ENCODE results near the gene CYTH4.

Gene CYTH4

GRCh38 chr22:37273126-37273845 is 9.0 kb upstream of the CYTH4 start:
- DNase-seq, result peak; percentile 78

- DNase-seq, result no peak
These were observed 8.5 kb upstream of the CYTH4 start for GRCh38 chr22:37273846-37274225.

- no peak for DNase-seq
These were observed 7.9 kb upstream of the CYTH4 start for GRCh38 chr22:37274380-37274862.

- DNase-seq, result no peak
These were observed 7.2 kb upstream of the CYTH4 start for GRCh38 chr22:37275134-37275533.

GRCh38 chr22:37275622-37276021 is 6.7 kb upstream of the CYTH4 start:
- DNase-seq, result no peak

GRCh38 chr22:37276776-37277175 is 5.5 kb upstream of the CYTH4 start:
- no peak for DNase-seq

- DNase-seq, result no peak
These were observed 4.9 kb upstream of the CYTH4 start for GRCh38 chr22:37277384-37277783.

- peak; percentile 23 for DNase-seq
These were observed 4.0 kb upstream of the CYTH4 start for GRCh38 chr22:37278261-37278660.

GRCh38 chr22:37279331-37280181 is 2.8 kb upstream of the CYTH4 start:
- no peak for DNase-seq

GRCh38 chr22:37280718-37281117 is 1.6 kb upstream of the CYTH4 start:
- DNase-seq, result no peak

GRCh38 chr22:37281195-37281594 is 1.1 kb upstream of the CYTH4 start:
- no peak for DNase-seq

GRCh38 chr22:37281646-37282384 is 493 bp upstream of the CYTH4 start:
- DNase-seq, result no peak

GRCh38 chr22:37283393-37283937 is 1.2 kb downstream of the CYTH4 start:
- no peak for DNase-seq

- DNase-seq, result no peak
These were observed 2.0 kb downstream of the CYTH4 start for GRCh38 chr22:37284126-37284804.

GRCh38 chr22:37284805-37285355 is 2.6 kb downstream of the CYTH4 start:
- no peak for DNase-seq

GRCh38 chr22:37285937-37286336 is 3.6 kb downstream of the CYTH4 start:
- no peak for DNase-seq

GRCh38 chr22:37287550-37287951 is 5.2 kb downstream of the CYTH4 start:
- no peak for DNase-seq

- DNase-seq, result no peak
These were observed 6.2 kb downstream of the CYTH4 start for GRCh38 chr22:37288521-37288920.

GRCh38 chr22:37289156-37289735 is 6.9 kb downstream of the CYTH4 start:
- DNase-seq, result no peak

- peak; percentile 41 for DNase-seq
These were observed 8.4 kb downstream of the CYTH4 start for GRCh38 chr22:37290737-37291136.

- no peak for DNase-seq
These were observed 9.4 kb downstream of the CYTH4 start for GRCh38 chr22:37291559-37292298.
